HepG2 (cell line): ENCODE data around the gene RAN. TPM values are rescaled to one million over a fixed set of nuclear protein-coding genes. Genes with fewer than 3 reads are reported as not detected.

Source experiments
- ARID2 ChIP-seq: sonication (generic); formaldehyde crosslinking; IDR thresholded peaks from 2 replicates; pipeline ENCODE4 v1.8.1; 2022; ENCODE audit warnings: mild to moderate bottlenecking, missing genetic modification reagents, borderline replicate concordance
- BCL3 ChIP-seq: sonication (generic); formaldehyde crosslinking; IDR thresholded peaks from 2 replicates; pipeline ENCODE4 v1.5.1; 2020; ENCODE audit warnings: mild to moderate bottlenecking, missing genetic modification reagents, moderate library complexity
- ELF4 ChIP-seq: sonication (generic); formaldehyde crosslinking; IDR thresholded peaks from 2 replicates; pipeline ENCODE4 v1.5.0; 2020; ENCODE audit warnings: missing genetic modification reagents, mild to moderate bottlenecking, moderate library complexity, borderline replicate concordance
- HIVEP1 ChIP-seq: sonication (generic); formaldehyde crosslinking; IDR thresholded peaks from 2 replicates; pipeline ENCODE4 v1.4.0; 2020; ENCODE audit warnings: mild to moderate bottlenecking, missing genetic modification reagents
- KAT8 ChIP-seq: IDR thresholded peaks from 2 replicates; pipeline ENCODE4 v1.6.1; 2016; ENCODE audit warnings: missing genetic modification reagents, missing compliant biosample characterization
- NR3C1 ChIP-seq: sonication (generic); formaldehyde crosslinking; IDR thresholded peaks from 2 replicates; pipeline ENCODE4 v1.4.0; 2020; ENCODE audit warnings: missing genetic modification reagents
- PHF8 ChIP-seq: sonication (generic); formaldehyde crosslinking; IDR thresholded peaks from 2 replicates; pipeline ENCODE4 v1.5.0; 2020; ENCODE audit warnings: missing genetic modification reagents
- SATB2 ChIP-seq: sonication (generic); formaldehyde crosslinking; IDR thresholded peaks from 2 replicates; pipeline ENCODE4 v1.5.0; 2020; ENCODE audit warnings: missing genetic modification reagents
- SMARCE1 ChIP-seq: fragments of 450-650 bp; IDR thresholded peaks from 2 replicates; pipeline ENCODE4 v1.6.1; 2017; ENCODE audit warnings: borderline replicate concordance
- SNRNP70 ChIP-seq: fragments of 200-400 bp; formaldehyde crosslinking; IDR thresholded peaks from 2 replicates; pipeline ENCODE4 v1.6.1; 2017; ENCODE audit warnings: mild to moderate bottlenecking, low read depth, low read length, moderate library complexity
- TBX3 ChIP-seq: fragments of 450-650 bp; IDR thresholded peaks from 2 replicates; pipeline ENCODE4 v1.6.1; 2017; ENCODE audit warnings: antibody characterized with exemption, mild to moderate bottlenecking, inconsistent platforms, borderline replicate concordance
- ZFP36 ChIP-seq: fragments of 150-350 bp; IDR thresholded peaks from 2 replicates; pipeline ENCODE4 v1.6.1; 2018; ENCODE audit warnings: borderline replicate concordance, low read length, low read depth; ENCODE audit not compliant: partially characterized antibody
- ZKSCAN5 ChIP-seq: sonication (generic); formaldehyde crosslinking; IDR thresholded peaks from 2 replicates; pipeline ENCODE4 v1.5.1; 2020; ENCODE audit warnings: mild to moderate bottlenecking, missing genetic modification reagents
- ZNF501 ChIP-seq: sonication (generic); formaldehyde crosslinking; IDR thresholded peaks from 2 replicates; pipeline ENCODE4 v1.5.1; 2020; ENCODE audit warnings: mild to moderate bottlenecking, moderate library complexity, missing genetic modification reagents
- ZNF710 ChIP-seq: sonication (generic); formaldehyde crosslinking; IDR thresholded peaks from 2 replicates; pipeline ENCODE4 v1.5.0; 2020; ENCODE audit warnings: mild to moderate bottlenecking, missing genetic modification reagents, borderline replicate concordance
- ZNF775 ChIP-seq: sonication (generic); formaldehyde crosslinking; IDR thresholded peaks from 2 replicates; pipeline ENCODE4 v1.4.0; 2020; ENCODE audit warnings: missing genetic modification reagents, mild to moderate bottlenecking, moderate library complexity, borderline replicate concordance
- ZNF776 ChIP-seq: sonication (generic); formaldehyde crosslinking; IDR thresholded peaks from 2 replicates; pipeline ENCODE4 v1.4.0; 2020; ENCODE audit warnings: mild to moderate bottlenecking, missing genetic modification reagents
- polyA plus RNA-seq, 8 experiments: library from polyadenylated mRNA; depleted of rRNA in 3 of 8; stranded (reverse) in 7 of 8; unstranded in 1 of 8; fragments of >200 nt; fragmentation: Illumina TruSeq in 4 of 8; extraction: Trizol in 4 of 8; gene quantifications; 2 replicates each; pipeline versions ENCODE4 v1.2.1 to v1.2.3, GENCODE V29; 2011 to 2016; ENCODE audit warnings: low read depth in 4 of 8, missing spikeins in 1 of 8, mixed read lengths in 1 of 8; ENCODE audit not compliant: insufficient read depth in 1 of 8
- total RNA-seq, 5 experiments: library from RNA; depleted of rRNA; stranded (reverse); fragments of >200 nt; fragmentation: Illumina TruSeq; extraction: Trizol; gene quantifications; 2 replicates each; pipeline ENCODE4 v1.2.3, GENCODE V29; 2016; ENCODE audit warnings: low read depth in 1 of 5
- TF ChIP-seq, protein P1 (sequence below): sonication (generic); formaldehyde crosslinking; IDR thresholded peaks from 2 replicates; pipeline ENCODE4 v1.8.0; 2022; ENCODE audit warnings: mild to moderate bottlenecking, missing genetic modification reagents, moderate library complexity
- TF ChIP-seq, protein P2 (sequence below): sonication (generic); formaldehyde crosslinking; IDR thresholded peaks from 2 replicates; pipeline ENCODE4 v1.4.0; 2020; ENCODE audit warnings: mild to moderate bottlenecking, missing genetic modification reagents, borderline replicate concordance
- TF ChIP-seq, protein P3 (sequence below): sonication (generic); formaldehyde crosslinking; IDR thresholded peaks from 2 replicates; pipeline ENCODE4 v1.9.0; 2021; ENCODE audit warnings: missing genetic modification reagents, borderline replicate concordance
- TF ChIP-seq, protein P4 (sequence below): sonication (generic); formaldehyde crosslinking; IDR thresholded peaks from 2 replicates; pipeline ENCODE4 v1.8.1; 2023; ENCODE audit warnings: mild to moderate bottlenecking, missing genetic modification reagents, borderline replicate concordance

The RAN gene
- total and polyA plus RNA-seq, 2 of the 13 experiments (the other 11 are each of a cell fraction or from before 2014, with no cell fraction given), result 1,335 to 1,630 TPM

DNA sequence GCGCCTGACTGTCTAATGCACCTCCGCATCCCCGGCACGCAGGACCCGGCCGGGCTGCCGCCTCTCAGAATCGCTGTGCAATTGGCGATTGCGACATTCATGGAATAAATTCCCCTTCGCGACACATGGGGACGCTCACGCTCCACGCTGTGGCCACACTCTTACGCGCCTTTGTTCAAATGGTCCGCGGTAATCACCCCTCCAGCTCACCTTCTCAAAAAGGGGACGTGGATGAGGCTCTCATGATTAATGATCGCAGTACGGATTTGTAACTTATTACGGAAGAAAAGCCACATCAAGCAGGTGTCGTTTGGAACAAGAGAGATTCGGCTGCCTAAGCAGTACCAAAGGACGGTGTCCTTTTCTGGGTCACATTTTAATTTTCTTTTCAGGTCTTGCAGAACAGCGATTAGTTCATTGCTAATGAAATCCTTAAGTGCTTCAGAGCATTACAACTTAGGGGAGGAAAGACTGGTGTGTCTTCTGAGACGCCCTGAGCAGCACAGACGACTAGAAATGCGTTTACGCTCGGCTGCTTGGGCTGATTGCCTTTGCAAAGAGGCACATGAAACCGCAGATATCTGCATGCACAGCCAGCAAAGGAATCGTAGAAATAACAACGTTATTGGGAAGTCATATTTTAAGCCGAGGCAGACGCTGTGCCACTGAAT, 44.5 kb downstream of the RAN start (continued):
- TF ChIP-seq, protein P1, sequence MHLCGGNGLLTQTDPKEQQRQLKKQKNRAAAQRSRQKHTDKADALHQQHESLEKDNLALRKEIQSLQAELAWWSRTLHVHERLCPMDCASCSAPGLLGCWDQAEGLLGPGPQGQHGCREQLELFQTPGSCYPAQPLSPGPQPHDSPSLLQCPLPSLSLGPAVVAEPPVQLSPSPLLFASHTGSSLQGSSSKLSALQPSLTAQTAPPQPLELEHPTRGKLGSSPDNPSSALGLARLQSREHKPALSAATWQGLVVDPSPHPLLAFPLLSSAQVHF (CRISPR knock-in tag), result no peak
- TF ChIP-seq HIVEP1 (no peak), KAT8 (CRISPR knock-in tag) (no peak), SATB2 (CRISPR knock-in tag) (no peak), ZNF501 (CRISPR knock-in tag) (peak; percentile 47; the same call in 1 of the 2 replicates), BCL3 (CRISPR knock-in tag) (no peak), ZFP36 (peak; percentile 25), ZKSCAN5 (CRISPR knock-in tag) (no peak), ELF4 (no peak), ZNF775 (no peak), SNRNP70 (no peak), ARID2 (CRISPR knock-in tag) (no peak), PHF8 (CRISPR knock-in tag) (no peak), ZNF776 (no peak), ZNF710 (CRISPR knock-in tag) (no peak), TBX3 (no peak), SMARCE1 (no peak), NR3C1 (CRISPR knock-in tag) (no peak)
- TF ChIP-seq, protein P2, sequence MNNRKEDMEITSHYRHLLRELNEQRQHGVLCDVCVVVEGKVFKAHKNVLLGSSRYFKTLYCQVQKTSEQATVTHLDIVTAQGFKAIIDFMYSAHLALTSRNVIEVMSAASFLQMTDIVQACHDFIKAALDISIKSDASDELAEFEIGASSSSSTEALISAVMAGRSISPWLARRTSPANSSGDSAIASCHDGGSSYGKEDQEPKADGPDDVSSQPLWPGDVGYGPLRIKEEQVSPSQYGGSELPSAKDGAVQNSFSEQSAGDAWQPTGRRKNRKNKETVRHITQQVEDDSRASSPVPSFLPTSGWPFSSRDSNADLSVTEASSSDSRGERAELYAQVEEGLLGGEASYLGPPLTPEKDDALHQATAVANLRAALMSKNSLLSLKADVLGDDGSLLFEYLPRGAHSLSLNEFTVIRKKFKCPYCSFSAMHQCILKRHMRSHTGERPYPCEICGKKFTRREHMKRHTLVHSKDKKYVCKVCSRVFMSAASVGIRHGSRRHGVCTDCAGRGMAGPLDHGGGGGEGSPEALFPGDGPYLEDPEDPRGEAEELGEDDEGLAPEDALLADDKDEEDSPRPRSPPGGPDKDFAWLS (CRISPR knock-in tag), result no peak
- TF ChIP-seq, protein P3, sequence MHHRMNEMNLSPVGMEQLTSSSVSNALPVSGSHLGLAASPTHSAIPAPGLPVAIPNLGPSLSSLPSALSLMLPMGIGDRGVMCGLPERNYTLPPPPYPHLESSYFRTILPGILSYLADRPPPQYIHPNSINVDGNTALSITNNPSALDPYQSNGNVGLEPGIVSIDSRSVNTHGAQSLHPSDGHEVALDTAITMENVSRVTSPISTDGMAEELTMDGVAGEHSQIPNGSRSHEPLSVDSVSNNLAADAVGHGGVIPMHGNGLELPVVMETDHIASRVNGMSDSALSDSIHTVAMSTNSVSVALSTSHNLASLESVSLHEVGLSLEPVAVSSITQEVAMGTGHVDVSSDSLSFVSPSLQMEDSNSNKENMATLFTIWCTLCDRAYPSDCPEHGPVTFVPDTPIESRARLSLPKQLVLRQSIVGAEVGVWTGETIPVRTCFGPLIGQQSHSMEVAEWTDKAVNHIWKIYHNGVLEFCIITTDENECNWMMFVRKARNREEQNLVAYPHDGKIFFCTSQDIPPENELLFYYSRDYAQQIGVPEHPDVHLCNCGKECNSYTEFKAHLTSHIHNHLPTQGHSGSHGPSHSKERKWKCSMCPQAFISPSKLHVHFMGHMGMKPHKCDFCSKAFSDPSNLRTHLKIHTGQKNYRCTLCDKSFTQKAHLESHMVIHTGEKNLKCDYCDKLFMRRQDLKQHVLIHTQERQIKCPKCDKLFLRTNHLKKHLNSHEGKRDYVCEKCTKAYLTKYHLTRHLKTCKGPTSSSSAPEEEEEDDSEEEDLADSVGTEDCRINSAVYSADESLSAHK, result no peak
- TF ChIP-seq, protein P4, sequence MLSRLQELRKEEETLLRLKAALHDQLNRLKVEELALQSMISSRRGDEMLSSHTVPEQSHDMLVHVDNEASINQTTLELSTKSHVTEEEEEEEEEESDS (CRISPR knock-in tag), result no peak
